ENCODE data around the gene SH3PXD2B.
A peak's percentile ranks its signal among the peaks of the same experiment; 100 is the strongest.
"Not testable (repeated sequence)": the region's sequence is repeated elsewhere in the genome, so short reads cannot be mapped to it uniquely, and the experiment has no call there.

Gene SH3PXD2B

GRCh38 chr5:172485511-172486202, 31.3 kb upstream of the SH3PXD2B start:
- no peak for FAIRE-seq

DNA sequence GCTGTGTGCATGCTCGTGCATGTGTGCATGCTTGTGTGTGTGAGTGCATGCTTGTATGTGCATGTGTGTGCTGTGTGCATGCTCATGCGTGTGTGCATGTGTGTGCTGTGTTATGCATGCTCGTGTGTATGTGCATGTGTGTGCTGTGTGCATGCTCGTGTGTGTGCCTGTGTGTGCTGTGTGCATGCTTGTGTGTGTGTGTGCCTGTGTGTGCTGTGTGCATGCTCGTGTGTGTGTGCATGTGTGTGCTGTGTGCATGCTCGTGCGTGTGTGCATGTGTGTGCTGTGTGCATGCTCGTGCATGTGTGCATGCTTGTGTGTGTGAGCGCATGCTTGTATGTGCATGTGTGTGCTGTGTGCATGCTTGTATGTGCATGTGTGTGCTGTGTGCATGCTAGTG, 30.3 kb upstream of the SH3PXD2B start:
- FAIRE-seq = no peak

DNA sequence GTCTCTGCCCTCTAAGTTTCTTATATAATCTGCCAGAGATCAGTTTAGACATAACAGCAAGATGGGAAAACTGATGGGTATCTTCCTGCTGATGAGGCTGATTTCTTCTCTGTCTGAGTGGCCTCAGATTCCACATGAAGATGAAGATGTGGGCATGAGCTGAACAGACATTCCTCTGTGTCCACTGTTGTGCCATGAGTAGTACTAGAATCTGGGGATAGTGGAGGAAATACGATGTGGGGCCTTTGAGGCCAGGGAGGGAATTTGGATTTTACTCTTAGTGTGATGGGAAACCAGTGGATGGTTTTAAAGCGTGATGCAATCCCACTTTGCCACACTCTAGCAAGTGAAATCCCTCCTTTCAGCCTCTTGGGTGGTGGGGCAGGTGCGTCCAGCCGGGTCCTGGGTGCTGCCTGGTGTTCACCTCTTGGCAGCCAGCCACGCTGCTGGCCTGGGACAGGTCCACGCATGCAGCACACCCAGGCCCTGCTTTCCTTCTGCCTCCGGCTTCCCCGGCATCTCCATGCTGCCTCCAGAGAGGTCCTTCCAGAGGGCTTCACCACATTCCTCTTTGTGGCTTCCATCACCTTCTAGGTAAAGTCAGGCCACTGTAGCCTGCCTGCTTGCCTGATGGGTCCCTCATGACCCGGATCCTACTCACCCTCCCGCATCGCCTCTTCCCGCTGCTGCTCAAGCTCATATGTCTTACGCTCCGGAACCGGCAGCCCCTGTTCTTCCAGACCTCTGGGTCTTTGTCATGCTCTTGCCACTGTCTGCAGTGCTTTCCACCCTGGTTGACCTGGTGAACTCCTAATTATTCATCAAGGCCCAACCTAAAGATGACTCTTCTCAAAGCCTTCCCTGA, 28.1 kb upstream of the SH3PXD2B start:
- no peak for FAIRE-seq

- FAIRE-seq = no peak
These were observed 26.9 kb upstream of the SH3PXD2B start for GRCh38 chr5:172481011-172481800.

- no peak for FAIRE-seq
These were observed 25.4 kb upstream of the SH3PXD2B start for GRCh38 chr5:172479784-172480115.

- peak; percentile 31 for FAIRE-seq
These were observed 24.9 kb upstream of the SH3PXD2B start for GRCh38 chr5:172479034-172479783.

- not testable (repeated sequence) for FAIRE-seq
These were observed 24.3 kb upstream of the SH3PXD2B start for GRCh38 chr5:172478695-172479033.

DNA sequence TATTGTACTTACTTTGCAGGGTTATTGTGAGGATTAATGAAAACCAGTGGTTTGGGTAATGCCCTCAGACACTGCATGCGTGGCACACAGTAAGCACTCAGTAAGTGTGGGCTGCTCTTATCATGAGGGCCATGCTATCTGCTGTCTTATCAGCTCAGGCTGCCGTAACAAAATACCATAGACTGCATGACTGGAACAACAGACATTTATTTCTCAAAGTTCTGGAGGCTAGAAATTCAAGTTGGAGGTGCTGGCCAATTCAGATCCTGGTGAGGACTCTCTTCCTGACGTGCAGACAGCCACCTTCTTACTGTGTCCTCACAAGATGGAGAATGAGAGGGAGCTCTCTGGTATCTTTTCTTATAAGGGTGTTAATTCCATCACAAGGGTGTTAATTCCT, 23.9 kb upstream of the SH3PXD2B start:
- FAIRE-seq = no peak

DNA sequence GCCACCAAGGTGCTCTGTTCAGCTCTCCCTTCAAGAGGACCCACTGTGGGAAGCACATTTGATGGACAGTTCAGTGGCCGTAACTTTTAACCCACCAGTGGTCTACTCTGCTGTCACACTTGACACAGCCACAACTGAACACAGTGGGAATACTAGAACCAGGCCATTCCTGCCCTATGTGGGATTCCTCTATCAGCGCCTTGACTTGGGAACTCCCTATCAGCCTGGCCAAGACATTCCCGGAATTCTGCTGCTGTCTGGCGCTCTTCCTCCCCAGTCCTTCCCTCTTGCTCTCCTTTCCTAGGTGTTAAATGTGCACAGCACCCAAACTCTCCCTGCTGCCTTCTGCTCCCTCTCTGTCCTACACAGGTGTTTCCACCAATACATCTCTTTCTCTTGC, 23.1 kb upstream of the SH3PXD2B start:
- FAIRE-seq = no peak

DNA sequence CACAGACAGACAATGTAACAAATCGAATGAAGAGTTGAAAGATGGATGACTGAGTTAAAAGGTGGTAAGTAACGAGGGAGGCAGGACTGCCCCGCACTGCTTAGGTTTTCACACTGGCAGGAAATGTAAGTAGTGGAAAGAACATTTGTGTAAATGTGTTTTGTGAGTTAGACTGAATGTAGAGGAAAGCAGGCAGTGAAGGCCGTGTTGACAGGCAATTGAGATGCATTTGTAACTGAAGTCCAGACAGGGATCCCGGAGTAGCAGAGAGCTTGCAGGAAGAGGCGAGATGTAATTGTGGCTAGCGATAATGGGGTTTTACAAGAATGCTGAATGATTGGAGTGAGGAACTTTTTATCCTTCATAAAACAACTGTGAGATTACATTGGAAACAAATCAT, 20.0 kb upstream of the SH3PXD2B start:
- no peak for FAIRE-seq

- no peak for FAIRE-seq
These were observed 19.1 kb upstream of the SH3PXD2B start for GRCh38 chr5:172473427-172473826.

GRCh38 chr5:172469697-172470096, 15.4 kb upstream of the SH3PXD2B start:
- no peak for FAIRE-seq

DNA sequence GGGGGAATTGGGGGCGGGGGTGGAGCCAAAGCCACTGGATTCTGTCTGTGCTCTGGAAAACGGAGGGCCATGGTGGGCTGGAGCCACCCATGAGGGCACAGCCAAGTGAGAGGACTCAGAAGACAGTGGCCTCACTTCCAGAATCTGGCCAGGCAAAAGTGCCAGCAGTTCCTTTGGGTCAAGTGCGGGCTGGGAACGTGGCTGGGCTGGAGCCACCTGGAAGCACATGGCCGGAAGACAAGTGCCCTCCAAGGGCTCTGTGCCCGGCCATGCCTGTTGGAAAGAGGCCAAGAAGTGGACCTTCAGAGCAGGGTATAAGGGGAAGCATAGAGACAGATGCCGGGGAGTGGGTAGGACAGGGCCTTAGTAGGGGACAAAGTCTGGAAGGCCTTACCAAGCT, 11.7 kb upstream of the SH3PXD2B start:
- FAIRE-seq = no peak

- FAIRE-seq = no peak
These were observed 8.7 kb upstream of the SH3PXD2B start for GRCh38 chr5:172463031-172463430.

- no peak for FAIRE-seq
These were observed 5.4 kb upstream of the SH3PXD2B start for GRCh38 chr5:172459783-172460165.

DNA sequence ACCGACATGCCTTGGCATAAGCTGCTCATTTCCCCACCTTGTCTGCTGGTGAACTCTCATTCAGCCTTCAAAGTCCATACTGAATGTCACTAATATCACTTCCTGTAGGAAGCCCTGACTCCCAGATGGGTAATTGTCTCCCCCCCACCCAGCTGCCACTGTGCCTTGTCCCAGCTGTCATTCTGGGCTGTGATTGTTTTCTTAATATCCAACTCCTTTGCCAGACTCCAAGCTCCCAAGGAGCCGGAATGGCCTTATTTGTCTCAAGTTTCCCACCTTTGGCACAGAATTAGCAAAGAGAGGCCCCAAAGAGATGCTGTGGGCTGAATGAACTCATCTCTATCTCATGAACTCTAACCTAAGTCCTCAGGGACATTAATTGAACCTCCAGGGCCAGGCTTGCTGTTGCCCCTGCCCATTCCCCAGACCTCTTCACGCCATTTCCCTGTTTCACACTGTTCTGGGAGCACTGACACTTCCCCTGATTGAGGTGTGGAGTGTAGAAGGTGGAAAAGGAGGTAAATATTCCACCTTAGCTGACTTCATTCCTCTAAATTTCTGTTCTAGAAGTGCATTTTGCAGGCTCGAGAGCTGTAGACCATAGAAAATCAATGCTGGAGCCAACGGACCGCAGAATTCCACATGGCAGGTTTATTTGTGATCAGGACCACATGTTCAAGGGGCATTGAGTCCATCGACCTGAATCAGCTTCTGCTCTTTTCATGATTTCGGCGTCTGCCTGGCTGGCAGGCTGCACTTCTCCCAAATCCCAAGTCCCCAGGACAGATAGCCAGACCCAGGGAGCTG, 4.9 kb upstream of the SH3PXD2B start:
- no peak for FAIRE-seq

DNA sequence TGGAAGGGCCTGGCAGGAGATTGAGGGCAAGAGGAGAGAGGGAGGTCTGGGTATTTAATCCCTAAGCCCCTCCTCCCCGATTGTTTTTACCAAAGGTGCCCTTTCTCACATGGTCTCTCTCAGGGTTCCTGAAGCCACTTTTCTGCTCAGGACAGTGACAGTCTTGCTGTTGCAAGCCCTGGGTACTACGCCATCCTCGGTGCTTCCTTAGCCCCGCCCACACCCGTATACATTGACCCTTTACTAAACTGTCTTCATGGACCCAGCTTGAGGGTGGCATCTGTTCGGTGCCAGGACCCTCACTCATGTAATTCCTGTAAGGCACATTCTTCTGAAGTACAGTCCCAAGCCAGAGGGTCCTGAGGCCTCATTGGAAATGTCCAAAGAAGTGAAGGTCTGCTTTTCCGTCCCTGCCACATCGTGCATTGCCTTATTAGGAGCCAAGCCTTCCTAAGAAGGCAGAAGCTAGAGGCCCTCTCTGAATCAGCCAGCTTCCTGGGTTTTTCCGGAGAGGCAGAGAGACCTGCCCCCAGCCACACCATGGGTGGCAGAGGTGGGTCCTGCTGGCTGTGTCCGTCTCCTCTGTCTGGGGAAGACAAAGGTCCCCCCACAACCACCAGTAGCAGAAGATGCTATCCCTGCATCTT, 1.9 kb upstream of the SH3PXD2B start:
- no peak for FAIRE-seq

- FAIRE-seq = no peak
These were observed 1.3 kb upstream of the SH3PXD2B start for GRCh38 chr5:172455511-172456061.

DNA sequence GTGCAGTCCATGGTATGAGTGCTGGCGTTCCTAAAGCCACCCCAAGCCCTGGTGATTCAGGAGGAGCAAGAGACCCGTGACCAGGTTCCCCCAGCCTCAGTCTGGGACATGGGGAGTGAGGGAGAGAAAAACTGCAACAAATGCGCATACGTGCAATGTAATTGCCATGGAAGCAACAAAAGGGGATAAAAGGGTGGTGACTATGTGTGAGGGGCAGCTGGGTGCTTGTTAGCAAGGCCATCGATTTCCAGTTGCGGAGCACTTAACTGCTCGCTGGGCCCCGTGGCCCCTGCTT, 709 bp upstream of the SH3PXD2B start:
- FAIRE-seq = no peak

GRCh38 chr5:172453986-172454357, 353 bp downstream of the SH3PXD2B start:
- no peak for FAIRE-seq

DNA sequence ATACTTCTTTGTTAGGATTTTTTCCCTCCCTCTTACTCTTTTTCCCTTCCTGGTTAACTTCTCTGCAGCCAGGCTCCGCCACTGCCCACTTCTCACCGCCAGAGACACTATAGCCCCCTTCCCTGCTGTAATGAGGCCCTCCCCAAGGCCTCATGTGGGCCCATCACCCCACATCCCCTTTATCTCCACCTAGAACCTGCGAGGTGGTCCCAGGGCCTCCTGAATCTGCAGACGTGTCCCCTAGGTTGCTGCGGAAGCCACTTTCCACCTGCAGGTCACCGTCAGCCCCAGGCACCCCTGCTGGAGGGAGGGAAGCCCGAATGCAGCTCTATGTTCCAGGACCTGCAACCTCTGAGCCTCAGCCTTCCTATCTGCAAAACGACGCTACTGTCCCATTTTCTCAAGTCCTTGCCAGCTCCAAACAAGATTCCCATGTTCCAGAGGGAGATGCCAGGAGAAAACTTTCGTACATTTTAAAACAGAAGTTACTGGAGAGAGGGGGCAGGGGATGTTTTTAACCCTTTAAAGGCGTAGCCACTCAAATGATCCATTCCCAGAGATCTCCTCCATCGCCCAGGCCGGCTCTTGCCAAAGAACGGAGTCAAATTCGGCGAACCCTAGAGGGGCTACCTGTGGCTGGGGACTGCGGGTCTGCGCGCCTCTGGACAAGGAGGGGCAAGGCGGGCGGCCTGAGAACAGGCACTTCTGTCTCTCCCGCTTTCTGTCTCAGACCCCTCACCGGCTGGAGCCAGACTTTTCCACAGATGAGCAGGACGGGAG, 929 bp downstream of the SH3PXD2B start:
- FAIRE-seq = no peak

All from endometrium (tissue), 2 donors.